Femur (tissue), 1 donor: ENCODE results near the gene DLG2.

Experiments used
- DNase-seq: peaks from one replicate; pipeline ENCODE4 v3.0.0-alpha.2; 2017

Gene DLG2

GRCh38 chr11:84044706-84045105, 1582.4 kb downstream of the DLG2 start:
- DNase-seq: no peak

- no peak for DNase-seq
These were observed 1590.4 kb downstream of the DLG2 start for GRCh38 chr11:84036664-84037194.

- DNase-seq: no peak
These were observed 1591.5 kb downstream of the DLG2 start for GRCh38 chr11:84035645-84036044.

DNA sequence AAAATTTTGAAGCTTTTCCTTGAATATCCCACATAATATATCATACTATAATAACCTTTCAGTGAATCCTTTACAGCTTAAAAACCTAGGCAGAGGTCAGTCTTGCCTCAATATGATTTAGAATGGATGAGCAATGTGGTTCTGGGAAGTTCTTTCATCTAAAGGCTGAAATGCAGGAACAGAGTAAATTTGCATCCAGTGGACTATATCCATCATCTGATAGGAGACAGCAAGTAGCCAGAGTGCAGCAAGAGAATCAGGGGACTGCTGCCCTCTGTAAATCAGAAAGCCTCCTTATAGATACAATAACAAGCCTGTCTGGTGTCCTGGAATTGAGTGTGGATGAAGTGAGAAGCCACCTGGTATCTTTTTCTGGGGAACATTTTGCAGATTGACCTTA, 1592.7 kb downstream of the DLG2 start:
- DNase-seq: no peak

DNA sequence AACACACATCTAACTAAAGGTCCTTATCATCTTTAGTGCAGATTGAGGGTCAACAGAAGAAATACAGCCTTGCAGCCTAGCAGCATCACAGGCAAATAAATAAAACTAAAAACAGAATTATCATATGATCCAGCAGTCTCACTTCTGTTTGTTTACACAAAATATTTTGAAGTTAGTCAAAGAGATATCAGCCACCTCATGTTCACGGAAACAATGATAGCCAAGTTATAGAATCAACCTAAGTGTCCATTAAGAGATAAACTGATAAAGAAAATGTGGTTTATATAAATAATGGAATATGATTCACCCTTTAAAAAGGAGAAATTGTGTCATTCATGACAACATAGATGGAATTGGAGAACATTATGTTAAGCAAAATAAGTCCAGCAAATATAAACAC, 1602.9 kb downstream of the DLG2 start:
- DNase-seq: no peak

DNA sequence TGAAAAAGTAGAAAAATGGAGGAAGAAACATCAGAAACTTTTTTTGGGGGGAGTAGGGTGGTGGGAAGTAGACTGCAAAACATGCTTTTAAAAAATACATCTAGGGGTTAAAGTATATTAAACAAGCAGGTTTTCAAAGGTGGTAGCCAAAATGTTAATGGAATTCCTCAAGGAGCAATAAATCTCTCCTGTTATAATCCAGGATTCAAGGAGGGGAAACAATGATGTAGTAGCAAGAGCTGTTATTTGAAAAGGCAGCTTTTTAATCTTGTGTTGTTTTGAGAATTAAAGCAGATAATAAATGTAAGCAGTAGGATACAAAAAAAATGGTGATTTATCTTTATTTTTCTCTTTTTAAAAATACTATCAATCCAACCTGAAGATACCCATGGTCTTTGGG, 1604.4 kb downstream of the DLG2 start:
- no peak for DNase-seq

DNA sequence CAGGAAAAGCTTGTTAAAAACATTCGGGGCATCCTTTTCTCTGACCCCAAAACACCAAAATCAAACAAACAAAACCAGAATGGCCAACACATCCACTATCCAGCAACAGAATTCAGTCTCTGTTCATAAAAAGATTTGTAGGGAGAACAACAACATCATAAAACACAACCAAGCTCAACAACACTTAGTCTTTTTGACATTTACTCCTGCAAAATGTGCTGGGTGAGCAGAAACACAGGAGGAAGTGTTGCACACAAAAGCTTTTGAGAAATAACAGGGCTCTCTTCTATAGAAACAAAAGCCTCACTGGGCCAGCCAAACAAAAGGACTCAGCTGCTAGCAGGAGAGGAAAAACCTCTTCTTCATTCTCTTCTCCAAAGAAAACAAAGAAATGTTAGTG, 1604.9 kb downstream of the DLG2 start:
- DNase-seq: no peak

GRCh38 chr11:84021291-84021690, 1605.9 kb downstream of the DLG2 start:
- no peak for DNase-seq

- DNase-seq: no peak
These were observed 1607.5 kb downstream of the DLG2 start for GRCh38 chr11:84019571-84020194.

DNA sequence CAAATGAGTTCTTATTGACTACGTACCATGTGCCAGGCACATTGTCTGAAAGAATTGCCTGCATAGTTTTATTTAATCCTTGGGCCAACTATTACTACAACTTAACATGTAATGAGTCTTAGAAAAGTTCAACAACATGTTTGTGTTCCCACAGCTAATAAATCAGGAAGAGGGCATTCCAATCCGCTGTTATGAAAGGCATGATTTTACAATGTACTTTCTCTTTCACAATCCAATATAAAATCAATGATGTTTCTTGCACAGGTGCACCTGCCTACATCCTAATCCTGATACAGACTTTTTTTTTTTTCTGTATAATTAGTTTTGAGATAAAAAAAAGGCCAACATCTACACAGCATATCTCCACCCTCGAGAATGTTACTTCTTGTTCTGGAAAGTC, 1612.6 kb downstream of the DLG2 start:
- no peak for DNase-seq

DNA sequence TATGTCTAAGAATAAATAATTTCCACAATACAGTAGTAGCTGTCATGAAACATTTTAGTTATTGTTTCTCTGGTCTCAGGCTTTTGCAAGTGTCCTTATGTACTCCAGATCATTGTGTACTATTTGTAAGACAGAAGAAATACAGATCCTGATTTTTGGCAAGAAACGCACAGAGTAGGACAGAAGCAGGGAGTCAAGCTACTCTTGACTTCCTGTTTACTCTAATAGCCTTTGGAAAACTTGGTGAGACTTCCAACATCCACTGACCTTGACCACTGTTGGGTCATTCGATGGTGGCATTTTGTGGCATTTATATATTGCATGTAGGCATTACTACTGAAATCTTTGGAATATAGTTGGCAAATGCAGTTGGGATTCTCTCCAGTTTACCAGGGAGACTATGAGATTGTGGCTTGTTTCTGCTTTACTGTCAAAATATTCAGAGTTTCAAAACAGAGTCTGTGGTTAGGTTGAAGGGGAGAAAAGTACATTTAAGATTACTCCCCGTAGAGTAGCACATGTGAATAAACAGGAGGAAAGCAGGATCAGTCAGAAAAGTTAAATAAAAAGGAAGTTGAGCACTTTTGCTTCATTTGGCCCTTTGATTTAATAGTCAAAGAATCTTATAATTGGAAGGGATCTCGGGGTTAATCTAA, 1614.8 kb downstream of the DLG2 start:
- DNase-seq: no peak

DNA sequence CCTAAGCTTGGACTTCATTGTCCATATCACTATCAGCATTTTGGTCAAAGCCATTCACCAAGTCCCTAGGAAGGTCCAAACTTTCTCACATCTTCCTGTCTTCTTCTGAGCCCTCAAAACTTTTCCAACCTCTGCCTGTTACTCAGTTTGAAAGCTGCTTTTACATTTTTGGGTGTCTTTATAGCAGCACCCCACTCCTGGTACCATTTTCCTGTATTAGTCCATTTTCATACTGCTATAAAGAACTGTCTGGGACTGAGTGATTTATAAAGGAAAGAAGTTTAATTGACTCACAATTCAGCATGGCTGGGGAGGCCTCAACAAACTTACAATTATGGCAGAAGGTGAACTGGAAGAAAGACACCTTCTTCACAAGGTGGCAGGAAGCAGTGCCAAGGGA, 1624.0 kb downstream of the DLG2 start:
- DNase-seq: no peak

DNA sequence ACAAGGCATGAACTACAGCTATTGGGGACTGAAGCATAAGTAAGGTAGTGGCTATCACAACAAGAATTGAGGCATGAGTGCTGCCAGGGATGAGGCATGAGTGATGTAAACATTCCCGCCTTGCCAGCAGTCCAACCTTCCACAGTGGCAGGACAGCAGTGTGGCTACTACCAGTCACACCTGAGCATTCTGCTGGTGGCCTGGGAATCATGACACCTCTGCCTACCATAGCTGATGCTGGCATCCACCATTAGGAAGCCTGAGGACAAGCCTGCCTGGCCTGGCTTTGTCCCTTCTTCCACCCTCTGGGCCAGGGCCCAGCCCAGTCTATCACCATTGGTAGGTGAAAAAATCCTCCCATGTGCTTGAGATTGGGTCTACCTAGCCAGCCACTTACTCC, 1628.2 kb downstream of the DLG2 start:
- DNase-seq: no peak

GRCh38 chr11:83990160-83990733, 1636.9 kb downstream of the DLG2 start:
- no peak for DNase-seq

DNA sequence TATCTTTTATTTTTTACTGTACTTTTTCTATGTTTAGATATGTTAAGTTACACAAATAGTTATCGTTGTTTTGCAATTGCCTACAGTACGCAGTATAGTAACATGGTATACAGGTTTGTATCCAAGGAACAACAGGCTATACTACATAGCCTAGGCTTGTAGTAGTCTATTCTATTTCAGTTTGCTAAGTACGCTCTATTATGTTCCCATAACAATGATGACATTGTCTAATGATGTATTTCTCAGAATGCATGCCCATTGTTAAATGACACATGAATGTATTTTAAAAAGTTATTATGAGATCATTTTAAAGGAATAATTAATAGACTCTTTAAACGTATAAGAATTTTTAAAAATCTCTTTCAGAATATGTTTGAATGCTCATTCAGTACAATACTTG, 1644.3 kb downstream of the DLG2 start:
- no peak for DNase-seq

GRCh38 chr11:83979593-83979992, 1647.6 kb downstream of the DLG2 start:
- no peak for DNase-seq

GRCh38 chr11:83978942-83979341, 1648.2 kb downstream of the DLG2 start:
- DNase-seq: no peak

DNA sequence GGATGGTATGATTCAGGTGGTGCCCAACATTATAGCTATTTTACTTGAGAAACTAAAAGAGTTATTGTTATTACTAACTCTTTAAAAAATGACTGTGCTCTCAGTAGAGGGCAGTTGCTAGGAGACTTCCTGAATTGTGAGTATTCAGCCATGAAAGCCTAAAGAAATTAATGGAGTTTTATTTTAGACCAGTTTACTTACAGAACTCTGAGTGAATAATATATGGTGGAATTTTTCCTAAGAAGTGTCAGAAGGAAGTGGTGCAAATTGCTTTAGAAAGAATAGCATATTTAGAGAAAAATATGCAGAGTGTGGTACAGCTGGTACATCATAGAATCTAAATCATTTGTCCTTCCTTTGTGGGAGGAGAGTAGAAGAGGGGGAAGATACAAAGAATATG, 1651.1 kb downstream of the DLG2 start:
- DNase-seq: no peak

- DNase-seq: no peak
These were observed 1654.6 kb downstream of the DLG2 start for GRCh38 chr11:83972536-83972935.

DNA sequence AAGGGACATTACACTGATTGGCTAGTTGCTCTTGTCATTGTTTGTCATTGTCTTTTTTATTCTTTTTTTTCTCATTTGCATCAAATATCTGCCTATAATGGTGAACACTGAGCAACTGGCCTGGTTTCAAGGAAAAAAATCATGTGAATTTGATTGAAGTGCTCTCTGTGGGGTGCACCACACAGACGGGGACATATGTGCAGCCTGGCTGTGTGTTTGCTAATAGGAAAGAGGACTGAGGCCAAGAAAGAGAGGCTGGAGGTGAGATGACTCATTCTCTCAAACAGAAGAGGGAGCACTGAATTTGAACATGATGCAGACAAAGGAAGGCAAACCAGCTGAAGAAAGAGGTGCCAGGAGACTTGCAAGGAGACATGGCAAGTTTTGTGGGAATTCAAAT, 1656.1 kb downstream of the DLG2 start:
- no peak for DNase-seq

DNA sequence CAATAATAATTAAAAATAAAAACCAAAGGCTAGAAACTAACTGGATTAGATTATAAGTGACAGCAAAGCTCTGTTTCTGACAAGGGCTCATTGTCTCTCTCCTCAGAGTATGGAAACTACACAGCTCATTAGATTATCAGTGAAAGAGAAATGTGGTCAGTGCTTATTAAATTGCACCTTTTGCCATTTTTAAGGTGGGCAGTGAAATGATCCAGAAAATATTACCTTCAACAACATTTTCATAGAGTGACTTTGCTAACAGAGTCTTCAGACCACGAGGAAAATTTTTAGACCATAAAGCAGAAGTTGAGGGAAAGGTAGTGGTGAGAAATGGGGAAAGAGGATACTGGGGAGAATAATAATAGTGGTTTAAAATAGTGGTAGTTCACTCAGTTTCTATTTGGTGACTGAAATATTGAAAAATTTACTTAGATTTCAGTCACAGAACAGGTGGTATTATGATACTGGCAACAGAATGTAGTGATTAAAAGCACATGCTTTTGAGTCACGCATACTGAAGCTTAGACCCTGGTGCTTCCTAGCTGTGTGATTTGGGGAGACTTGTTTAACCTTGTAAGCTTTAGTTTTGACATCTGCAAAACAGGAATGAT, 1657.0 kb downstream of the DLG2 start:
- DNase-seq: no peak

DNA sequence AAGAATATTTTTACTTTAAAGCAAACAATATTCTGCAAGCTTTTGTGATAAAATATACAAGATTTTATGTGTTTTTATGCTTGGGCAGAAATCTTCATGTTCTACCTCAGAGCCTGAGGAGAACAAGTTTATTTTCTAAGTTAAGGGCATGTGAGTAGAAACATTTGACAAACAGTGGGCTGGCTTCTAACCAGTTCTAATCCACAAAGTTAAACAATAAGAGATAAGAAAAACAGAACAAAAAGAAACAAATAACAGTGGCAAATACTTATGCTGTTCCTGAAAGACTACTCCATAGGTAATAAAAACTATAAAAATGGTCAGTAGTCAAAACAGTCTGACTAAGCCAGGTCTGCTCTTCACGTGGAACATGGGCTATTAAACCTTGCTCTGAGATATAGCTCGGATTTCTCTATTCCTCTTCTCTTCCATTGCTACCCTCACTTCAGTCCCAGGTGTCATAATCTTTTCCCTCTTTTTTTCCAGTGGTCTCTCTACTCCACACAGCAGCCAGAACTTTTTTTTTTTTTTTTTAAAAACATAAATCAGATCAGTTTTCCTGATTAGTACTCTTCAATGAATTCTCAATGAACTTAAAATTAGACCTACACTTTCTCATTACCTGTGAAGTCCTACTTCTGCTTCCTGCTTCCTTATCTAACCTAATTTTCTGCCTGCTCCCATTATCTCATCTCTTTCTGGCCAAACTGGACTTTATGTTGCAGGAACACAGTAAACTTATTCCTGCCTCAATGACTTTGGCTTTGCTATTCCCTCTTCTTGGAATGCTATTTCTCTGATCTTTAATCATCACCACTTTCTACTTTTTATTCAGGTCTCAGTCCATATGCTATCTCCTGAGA, 1669.9 kb downstream of the DLG2 start:
- DNase-seq: no peak

DNA sequence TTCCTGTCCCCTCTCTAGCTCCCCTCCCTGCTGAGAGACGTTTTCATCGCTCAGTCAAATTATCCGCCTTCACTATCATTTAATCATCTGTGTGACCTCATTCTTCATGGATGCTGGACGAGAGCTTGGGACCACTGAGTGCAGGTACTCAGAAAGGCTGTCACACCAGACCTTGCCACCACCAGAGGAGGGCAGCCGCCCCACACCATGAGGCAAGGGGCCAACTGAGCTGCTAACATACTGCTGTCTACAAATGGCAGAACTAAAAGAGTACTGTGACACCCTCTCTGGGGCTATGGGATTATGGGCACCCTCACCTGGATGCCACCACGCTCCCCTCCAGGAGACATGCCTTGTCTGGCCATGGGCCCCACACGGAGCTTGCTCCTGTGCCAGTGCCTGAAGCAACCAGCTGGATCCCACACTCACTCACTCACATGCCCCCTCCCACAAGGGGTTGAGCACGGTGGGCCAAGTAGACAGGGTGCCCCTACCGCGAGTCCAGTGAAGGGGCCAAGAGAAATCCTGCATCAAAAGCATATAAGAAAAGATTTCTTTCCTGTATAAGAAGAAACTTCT, 1670.9 kb downstream of the DLG2 start:
- DNase-seq: no peak
